Activated CD8-positive, alpha-beta memory T cell treated with anti-CD3 and anti-CD28 coated beads, Interleukin-2, amount 10 ng/mL, durations not matched to agents 7 days and 5 days (primary cell): ENCODE measurements around the gene ANAPC7. TPM values are rescaled to one million over a fixed set of nuclear protein-coding genes. Genes with fewer than 3 reads are reported as not detected.
"Not testable (repeated sequence)": the region's sequence is repeated elsewhere in the genome, so short reads cannot be mapped to it uniquely, and the experiment has no call there.

Source experiments
- ATAC-seq: fragments of 150-1000 bp; cut with Tn5 transposase; one replicate; pipeline ENCODE4 v1.10.0; 2021; ENCODE audit warnings: moderate library complexity
- CTCF ChIA-PET: fragments of 350-600 bp; sonication (Branson Sonifier 250); formaldehyde crosslinking; loops from one replicate; lab custom pipeline; 2021; ENCODE audit warnings: antibody characterized with exemption; lab: Charles Lee
- DNase-seq: peaks from one replicate; pipeline ENCODE4 v3.0.0-alpha.2; 2020
- H3K27ac Mint-ChIP-seq: one replicate; pipeline ENCODE4 v1.8.0; 2021; ENCODE audit warnings: mild to moderate bottlenecking, mixed read lengths
- H3K27me3 Mint-ChIP-seq: one replicate; pipeline ENCODE4 v1.8.0; 2021; ENCODE audit warnings: mixed read lengths
- H3K36me3 Mint-ChIP-seq: one replicate; pipeline ENCODE4 v1.8.0; 2021; ENCODE audit warnings: mild to moderate bottlenecking, mixed read lengths
- H3K4me1 Mint-ChIP-seq: one replicate; pipeline ENCODE4 v1.8.0; 2021; ENCODE audit warnings: mixed read lengths
- H3K4me3 Mint-ChIP-seq: one replicate; pipeline ENCODE4 v1.8.0; 2021; ENCODE audit warnings: mild to moderate bottlenecking, moderate library complexity, mixed read lengths
- H3K9me3 Mint-ChIP-seq: one replicate; pipeline ENCODE4 v1.8.0; 2022; ENCODE audit warnings: low read depth, mixed read lengths
- total RNA-seq, 2 experiments: library from RNA; stranded (reverse); gene quantifications; one replicate each; pipeline ENCODE4 v1.2.3, GENCODE V29; 2021

The ANAPC7 gene
- total RNA-seq, 2 experiments from 2014 or later, result 55.3 to 74.9 TPM

DNA sequence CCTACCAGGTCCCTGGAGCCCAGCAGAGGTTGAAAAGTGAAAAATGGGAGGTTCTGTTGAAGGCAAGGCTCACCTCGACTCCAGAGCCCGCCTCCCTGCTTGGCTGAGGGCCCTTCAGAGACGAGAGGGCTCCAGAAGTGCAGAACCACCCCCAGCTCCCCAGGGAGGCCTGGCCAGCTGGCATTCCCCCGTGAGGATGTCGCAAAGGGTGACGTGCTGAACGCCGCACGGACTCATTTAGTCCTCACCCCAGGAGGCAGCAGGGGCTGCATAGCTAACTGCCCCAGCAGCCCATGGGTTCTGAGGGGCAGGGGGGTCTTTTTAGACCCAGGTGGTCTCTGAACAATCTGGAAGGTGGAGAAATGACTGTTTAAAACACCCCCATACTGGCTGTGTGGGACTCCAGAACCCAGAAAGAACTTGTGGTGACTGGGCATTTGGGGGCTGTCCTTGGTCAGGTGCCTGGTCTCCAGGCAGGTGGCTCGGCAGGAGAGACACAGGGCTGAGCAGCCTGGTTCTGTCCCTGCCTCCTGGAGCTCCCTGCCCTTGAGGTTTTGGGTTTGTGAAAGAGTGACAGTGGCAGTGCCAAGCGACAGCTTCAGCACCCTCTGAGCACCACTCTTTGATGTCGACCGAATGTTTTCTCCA, 32.0 kb downstream of the ANAPC7 start:
- H3K36me3 Mint-ChIP-seq, result peaks cover 20% of the 10 kb centered on the region
- no peaks in the 10 kb centered on the region for H3K9me3 Mint-ChIP-seq
- no peak overlapping the region for H3K4me3 Mint-ChIP-seq
- no peak for DNase-seq
- no peaks in the 10 kb centered on the region for H3K27me3 Mint-ChIP-seq
- CTCF ChIA-PET, result no interaction called here
- no peak for ATAC-seq
- no peaks in the 10 kb centered on the region for H3K4me1 Mint-ChIP-seq
- H3K27ac Mint-ChIP-seq, result no peak overlapping the region

DNA sequence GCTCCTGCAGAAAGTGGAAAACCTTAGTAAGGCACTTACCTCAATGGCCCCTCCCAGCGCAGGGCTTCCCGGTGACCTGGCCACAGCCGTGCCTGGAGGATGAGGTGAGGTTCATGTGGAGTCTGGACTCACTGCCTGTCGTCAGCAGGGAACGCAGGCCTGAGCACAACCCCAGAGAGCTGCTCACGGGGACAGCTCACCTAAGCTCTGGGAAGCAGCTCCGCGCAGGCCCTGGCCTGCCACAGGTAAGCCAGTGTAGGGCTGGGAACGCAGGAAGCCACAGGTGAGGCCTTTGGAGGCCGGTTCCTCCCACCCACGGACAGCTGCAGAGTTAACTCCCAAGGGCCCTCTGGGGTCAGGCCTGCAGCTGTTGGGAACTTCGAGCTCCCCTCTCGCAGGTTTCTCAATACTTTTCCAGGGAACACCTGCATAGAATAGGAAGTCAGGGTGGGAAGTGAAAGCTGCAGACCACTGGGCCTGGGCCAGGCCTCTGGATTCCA, 32.7 kb downstream of the ANAPC7 start:
- CTCF ChIA-PET, result no interaction called here
- H3K4me3 Mint-ChIP-seq, result no peak overlapping the region
- DNase-seq (no peak), ATAC-seq (no peak)
- H3K9me3 Mint-ChIP-seq, result no peaks in the 10 kb centered on the region
- no peaks in the 10 kb centered on the region for H3K4me1 Mint-ChIP-seq
- H3K27ac Mint-ChIP-seq, result no peak overlapping the region
- no peaks in the 10 kb centered on the region for H3K27me3 Mint-ChIP-seq
- H3K36me3 Mint-ChIP-seq, result peaks cover 16% of the 10 kb centered on the region

DNA sequence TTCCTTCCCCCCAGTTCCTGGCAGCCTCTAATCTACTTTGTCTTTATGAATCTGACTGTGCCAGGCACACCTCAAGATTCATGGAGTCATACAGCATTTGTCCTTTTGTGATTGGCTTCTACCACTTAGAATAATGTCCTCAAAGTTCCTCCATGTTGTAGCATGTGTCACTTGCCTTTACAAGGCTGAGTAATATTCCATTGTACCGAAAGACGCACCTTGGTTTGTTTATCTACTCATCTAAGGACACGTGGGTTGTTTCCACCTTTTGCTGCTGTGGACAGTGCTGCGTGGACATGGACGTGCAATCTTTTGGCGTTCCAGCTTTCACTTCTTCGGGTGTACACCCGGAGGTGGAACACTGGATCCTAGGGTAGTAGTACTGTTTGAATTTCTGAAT, 33.5 kb downstream of the ANAPC7 start:
- DNase-seq (no peak), ATAC-seq (no peak)
- H3K4me3 Mint-ChIP-seq, result no peak overlapping the region
- no peaks in the 10 kb centered on the region for H3K4me1 Mint-ChIP-seq
- H3K9me3 Mint-ChIP-seq, result no peaks in the 10 kb centered on the region
- H3K36me3 Mint-ChIP-seq, result peaks cover 12% of the 10 kb centered on the region
- H3K27ac Mint-ChIP-seq, result no peak overlapping the region
- CTCF ChIA-PET, result no interaction called here
- no peaks in the 10 kb centered on the region for H3K27me3 Mint-ChIP-seq

DNA sequence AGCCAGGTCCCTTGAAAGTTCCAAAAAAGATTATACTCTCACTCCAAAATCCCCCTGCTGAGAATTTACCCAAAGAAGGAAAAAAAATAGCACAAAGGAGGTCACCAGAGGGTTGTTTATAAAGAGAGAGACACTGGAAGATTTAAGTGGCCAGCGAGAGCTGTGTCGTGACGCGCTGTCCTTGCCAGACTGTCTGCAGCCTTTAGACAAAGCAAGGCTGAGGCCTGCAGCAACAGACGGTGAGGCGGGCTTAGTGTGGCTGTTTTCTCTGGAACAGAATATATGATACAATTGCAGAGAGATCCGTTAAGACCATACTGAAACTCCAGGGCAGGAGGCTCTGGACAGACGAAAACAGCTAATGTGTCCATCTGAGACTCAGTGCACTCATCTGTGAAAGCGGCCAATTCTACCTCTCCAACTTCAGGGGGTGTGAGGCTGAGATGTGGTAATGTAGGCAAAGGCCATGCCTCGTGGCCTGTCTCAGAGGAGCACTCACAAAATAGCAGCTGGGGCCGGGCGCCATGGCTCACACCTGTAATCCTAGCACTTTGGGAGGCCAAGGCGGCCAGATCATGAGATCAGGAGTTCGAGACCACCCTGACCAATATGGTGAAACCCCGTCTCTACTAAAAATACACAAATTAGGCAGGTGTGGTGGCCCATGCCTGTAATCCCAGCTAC, 36.2 kb downstream of the ANAPC7 start:
- H3K4me3 Mint-ChIP-seq, result no peak overlapping the region
- DNase-seq, result no peak
- CTCF ChIA-PET, result interaction anchor here (1.1 kb wide), 1 partner anchor 83 kb away, joined by 3 read pairs; the partner anchor contains the start of gene ARPC3
- H3K27me3 Mint-ChIP-seq, result no peaks in the 10 kb centered on the region
- no peaks in the 10 kb centered on the region for H3K4me1 Mint-ChIP-seq
- no peak overlapping the region for H3K27ac Mint-ChIP-seq
- ATAC-seq, result no peak
- peaks cover 3% of the 10 kb centered on the region for H3K36me3 Mint-ChIP-seq
- no peaks in the 10 kb centered on the region for H3K9me3 Mint-ChIP-seq

DNA sequence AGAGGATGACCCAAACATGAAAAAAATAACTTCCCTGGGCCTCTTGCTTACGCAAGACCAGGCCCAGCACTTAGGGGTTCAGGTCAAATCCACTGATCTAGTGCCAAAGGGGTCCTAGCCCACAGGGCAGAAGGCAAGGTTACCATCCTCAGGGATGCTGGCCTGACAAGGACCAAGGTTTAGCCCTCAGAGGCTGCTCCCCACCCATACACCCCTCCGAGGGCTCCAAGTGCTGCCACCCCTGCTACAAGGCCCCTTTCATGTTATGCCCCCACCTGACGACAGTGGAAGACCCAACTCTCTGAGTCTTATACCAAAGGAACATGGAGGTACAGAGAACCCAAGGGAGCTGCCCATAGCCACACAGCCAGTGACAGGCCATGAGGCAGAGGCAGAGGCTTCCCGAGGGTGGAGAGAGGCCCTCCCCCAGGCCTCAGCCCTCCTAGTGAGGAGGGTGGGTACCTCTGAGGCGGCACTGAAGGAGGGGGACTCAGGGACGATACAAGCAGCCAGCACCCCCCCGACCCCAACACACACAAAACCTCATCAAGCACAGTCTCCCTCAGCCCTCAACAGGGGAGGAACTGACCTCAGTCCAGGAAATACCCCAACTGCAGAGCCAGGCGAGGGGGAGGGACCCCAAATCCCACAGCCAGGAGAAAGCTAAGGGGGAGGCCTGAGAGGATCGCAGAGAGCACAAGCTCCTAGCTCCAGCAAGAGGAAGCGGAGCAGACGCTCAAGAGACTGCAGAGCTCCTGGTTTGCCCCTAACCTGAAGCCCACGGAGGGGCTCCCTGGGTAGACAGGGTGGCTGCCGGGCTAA, 37.0 kb downstream of the ANAPC7 start:
- ATAC-seq, result peak; percentile 16
- H3K27me3 Mint-ChIP-seq, result no peaks in the 10 kb centered on the region
- H3K9me3 Mint-ChIP-seq, result no peaks in the 10 kb centered on the region
- H3K27ac Mint-ChIP-seq, result no peak overlapping the region
- no peak overlapping the region for H3K4me3 Mint-ChIP-seq
- no peaks in the 10 kb centered on the region for H3K4me1 Mint-ChIP-seq
- no peak for DNase-seq
- CTCF ChIA-PET, result interaction anchor here (1.4 kb wide), 1 partner anchor 65 kb away, joined by 4 read pairs; no protein-coding TSS in a partner anchor
- H3K36me3 Mint-ChIP-seq, result no peaks in the 10 kb centered on the region

DNA sequence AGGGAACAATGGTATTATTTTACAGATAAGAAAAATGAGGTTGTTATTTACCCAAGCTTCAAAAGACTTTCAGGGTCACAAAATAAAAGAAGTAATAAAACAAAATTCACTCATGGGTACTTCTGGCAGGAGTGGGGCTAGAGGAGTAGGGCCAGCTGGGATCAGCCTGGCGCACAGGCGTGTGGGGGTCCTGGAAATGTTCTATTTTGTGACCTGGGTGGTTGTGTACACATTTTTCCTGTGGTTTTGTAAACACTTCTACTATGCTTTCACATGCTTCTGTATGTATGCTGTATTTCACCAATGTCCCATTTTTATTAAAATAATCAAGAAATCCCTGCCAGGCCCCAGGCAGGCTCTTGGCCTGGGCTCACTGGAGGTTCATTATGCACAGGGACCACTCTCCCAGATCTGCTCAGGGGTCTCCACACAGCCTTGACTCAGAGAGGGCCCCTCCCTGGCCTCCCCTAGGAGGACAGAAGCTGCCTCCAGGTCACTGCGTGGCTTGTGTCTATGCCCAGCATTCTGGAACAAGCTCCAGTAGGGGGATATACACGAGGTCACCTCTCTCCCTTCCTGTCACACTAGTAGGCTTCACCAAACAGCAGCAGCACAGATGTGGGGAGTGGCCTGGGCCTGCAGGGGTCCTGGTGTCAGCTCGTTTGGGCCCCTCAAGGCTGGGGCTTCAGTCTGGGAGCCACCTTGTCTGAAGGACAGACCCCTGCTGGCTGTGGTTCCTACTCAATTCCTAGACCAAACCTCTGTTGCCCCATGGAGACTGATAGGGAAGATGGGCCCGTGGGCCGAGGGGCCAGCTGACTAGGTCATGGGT, 37.8 kb downstream of the ANAPC7 start:
- DNase-seq (no peak), ATAC-seq (no peak)
- CTCF ChIA-PET, result interaction anchor here (1.3 to 1.4 kb wide), 2 partner anchors 12 to 66 kb away, joined by 3 to 4 read pairs; no protein-coding TSS in a partner anchor
- Mint-ChIP-seq H3K9me3 (no peaks in the 10 kb centered on the region), H3K4me3 (no peak overlapping the region), H3K36me3 (no peaks in the 10 kb centered on the region), H3K4me1 (no peaks in the 10 kb centered on the region), H3K27me3 (no peaks in the 10 kb centered on the region), H3K27ac (no peak overlapping the region)

DNA sequence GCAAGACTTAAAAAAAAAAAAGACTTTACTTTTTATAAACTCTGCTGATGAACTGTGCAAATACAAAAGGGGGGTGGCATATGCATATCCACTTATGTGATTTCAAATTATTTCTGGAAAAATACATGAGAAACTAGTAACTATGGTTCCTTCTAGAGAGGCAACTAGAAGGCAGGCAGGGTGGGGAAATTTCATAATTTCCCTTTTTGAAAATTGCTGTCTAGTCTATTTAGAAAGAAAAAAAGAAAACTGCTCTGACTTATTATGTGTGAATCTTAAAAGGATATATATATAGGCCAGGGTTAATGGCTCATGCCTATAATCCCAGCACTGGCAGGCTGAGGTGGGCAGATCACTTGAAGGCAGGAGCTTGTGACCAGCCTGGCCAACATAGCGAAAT, 42.3 kb downstream of the ANAPC7 start:
- ATAC-seq (no peak), DNase-seq (no peak)
- no peaks in the 10 kb centered on the region for H3K4me1 Mint-ChIP-seq
- no peak overlapping the region for H3K4me3 Mint-ChIP-seq
- H3K27me3 Mint-ChIP-seq, result no peaks in the 10 kb centered on the region
- no peak overlapping the region for H3K27ac Mint-ChIP-seq
- CTCF ChIA-PET, result interaction anchor here (0.7 kb wide), 1 partner anchor 15 kb away, joined by 4 read pairs; no protein-coding TSS in a partner anchor
- H3K9me3 Mint-ChIP-seq, result no peaks in the 10 kb centered on the region
- H3K36me3 Mint-ChIP-seq, result no peaks in the 10 kb centered on the region

DNA sequence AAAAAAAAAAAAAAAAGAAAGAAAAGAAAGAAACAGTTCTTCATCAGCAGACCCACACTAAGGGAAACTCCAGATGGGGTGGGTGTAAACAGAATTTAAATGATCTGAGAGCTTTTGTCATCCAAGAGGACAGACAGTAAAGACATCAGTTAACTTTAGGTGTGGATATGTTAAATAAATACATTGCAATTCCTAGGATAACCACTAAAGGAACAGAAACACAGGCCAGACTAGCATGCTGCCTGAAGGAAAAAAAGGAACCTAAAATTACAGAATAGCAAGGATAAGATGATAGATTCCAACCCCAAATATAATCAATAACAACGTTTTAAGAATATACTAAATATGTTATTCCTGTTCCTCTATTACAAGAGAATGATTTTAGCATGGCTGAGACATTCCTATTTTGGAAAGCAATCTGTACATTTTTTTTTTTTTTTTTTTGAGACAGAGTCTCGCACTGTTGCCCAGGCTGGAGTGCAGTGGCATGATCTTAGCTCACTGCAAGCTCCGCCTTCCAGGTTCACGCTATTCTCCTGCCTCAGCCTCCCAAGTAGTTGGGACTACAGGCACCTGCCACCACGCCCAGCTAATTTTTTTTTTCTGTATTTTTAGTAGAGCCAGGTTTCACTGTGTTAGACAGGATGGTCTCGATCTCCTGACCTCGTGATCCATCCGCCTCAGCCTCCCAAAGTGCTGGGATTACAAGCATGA, 45.0 kb downstream of the ANAPC7 start:
- CTCF ChIA-PET, result interaction anchor here (0.6 to 3.3 kb wide), 6 partner anchors 27 to 131 kb away, joined by 3 to 13 read pairs (median 3); no protein-coding TSS in a partner anchor

DNA sequence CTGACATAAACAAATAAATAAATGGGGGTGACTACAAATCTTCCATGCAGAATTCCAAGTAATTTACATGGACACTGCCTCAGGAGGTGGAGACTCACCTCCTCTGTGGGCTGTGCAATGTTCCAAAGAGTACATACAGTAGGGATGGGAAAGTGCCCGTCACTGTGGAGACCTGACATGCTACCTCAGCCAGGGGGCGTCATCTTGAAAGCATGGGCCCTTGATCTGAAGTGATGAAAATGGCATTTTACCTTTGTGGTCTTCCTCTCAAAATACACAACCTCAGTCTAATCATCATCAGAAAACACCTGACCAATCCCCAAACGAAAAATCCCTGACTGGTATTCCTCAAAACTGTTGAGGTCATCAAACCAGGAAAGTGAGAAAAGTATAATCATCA, 48.4 kb downstream of the ANAPC7 start:
- Mint-ChIP-seq H3K27me3 (no peaks in the 10 kb centered on the region), H3K36me3 (peaks cover 3% of the 10 kb centered on the region), H3K9me3 (no peaks in the 10 kb centered on the region), H3K4me3 (no peak overlapping the region), H3K4me1 (peaks cover 20% of the 10 kb centered on the region), H3K27ac (no peak overlapping the region)
- peak; percentile 67 for ATAC-seq
- CTCF ChIA-PET, result interaction anchor here (1.2 kb wide), 1 partner anchor 245 kb away, joined by 3 read pairs; no protein-coding TSS in a partner anchor
- peak; percentile 58 for DNase-seq

More for the DNA sequence above, 45.0 kb downstream of the ANAPC7 start:
- not testable (repeated sequence) for DNase-seq, H3K4me3 Mint-ChIP-seq, H3K27me3 Mint-ChIP-seq, H3K9me3 Mint-ChIP-seq, H3K36me3 Mint-ChIP-seq, H3K27ac Mint-ChIP-seq, ATAC-seq
- peaks cover 16% of the 10 kb centered on the region for H3K4me1 Mint-ChIP-seq

DNA sequence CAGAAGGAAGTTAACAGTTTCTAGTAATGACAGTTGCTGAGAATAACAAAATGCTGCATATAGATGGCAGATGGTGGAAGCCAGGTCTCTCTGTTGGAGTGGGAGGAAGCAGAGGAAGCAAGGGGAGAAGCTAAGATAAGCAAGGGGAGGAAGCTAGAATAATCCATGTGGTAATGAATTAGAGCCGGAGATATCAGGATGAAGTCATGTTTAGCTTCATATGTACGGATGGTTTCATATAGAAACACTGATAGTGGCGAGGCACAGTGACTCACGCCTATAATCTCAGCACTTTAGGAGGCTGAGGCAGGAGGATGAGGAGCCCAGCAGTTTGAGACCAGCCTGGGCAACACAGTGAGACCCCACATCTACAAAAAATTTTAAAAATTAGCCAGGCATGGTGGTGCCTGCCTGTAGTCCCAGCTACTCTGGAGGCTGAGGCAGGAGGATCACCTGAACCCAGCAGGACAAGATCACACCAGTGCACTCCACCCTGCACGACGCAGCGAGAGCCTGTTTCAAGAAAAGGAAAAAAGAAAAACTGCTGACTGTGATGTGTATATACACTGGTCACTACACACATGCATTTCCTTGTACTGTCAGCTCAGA, 49.2 kb downstream of the ANAPC7 start:
- ATAC-seq, result no peak
- H3K4me3 Mint-ChIP-seq, result no peak overlapping the region
- H3K4me1 Mint-ChIP-seq, result peaks cover 28% of the 10 kb centered on the region
- no peak overlapping the region for H3K27ac Mint-ChIP-seq
- no peak for DNase-seq
- CTCF ChIA-PET, result interaction anchor here (0.7 to 2.4 kb wide), 8 partner anchors 14 to 246 kb away, joined by 3 to 15 read pairs (median 4); partner anchors contain the start of gene ARPC3
- no peaks in the 10 kb centered on the region for H3K9me3 Mint-ChIP-seq
- peaks cover 9% of the 10 kb centered on the region for H3K36me3 Mint-ChIP-seq
- no peaks in the 10 kb centered on the region for H3K27me3 Mint-ChIP-seq

DNA sequence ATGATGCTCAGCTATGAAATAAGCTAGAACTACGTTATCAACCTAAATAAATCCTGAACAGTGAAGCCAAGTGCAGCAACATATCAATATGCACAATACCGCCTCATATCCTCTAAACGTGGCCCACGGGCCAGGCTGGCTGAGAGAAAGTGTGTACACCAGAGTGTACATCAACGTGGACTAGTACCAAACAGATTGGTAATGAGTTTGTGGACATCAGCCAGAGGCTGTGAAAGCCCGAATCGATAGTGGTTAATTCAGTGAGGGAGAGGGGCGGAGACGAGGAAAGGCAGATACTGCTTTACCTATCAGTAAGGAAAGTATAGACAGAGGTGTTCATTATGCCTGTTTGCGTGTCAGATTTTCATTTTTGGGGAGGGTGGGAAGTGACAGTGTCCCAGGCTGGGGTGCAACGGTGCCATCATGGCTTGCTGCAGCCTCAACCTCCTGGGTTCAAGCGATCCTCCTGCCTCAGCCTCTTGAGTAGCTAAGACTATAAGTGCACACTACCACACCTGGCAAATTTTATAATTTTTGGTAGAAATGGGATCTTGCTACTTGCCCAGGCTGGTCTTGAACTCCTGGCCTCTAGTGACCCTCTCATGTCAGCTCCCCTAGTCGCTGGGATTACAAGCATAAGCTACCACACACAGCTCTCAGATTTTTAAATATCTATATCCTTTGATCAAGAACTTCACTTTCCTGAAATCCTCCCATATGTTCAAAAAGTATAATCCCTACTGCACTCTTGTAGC, 50.1 kb downstream of the ANAPC7 start:
- DNase-seq, result no peak
- CTCF ChIA-PET, result interaction anchor here (1.0 to 2.4 kb wide), 8 partner anchors 12 to 247 kb away, joined by 3 to 15 read pairs (median 4); partner anchors contain the start of gene ARPC3
- Mint-ChIP-seq H3K9me3 (no peaks in the 10 kb centered on the region), H3K27ac (no peak overlapping the region), H3K4me1 (peaks cover 36% of the 10 kb centered on the region), H3K36me3 (peaks cover 11% of the 10 kb centered on the region), H3K27me3 (no peaks in the 10 kb centered on the region), H3K4me3 (no peak overlapping the region)
- ATAC-seq, result no peak
